ENCODE data around the gene TSHR. TPM values are rescaled to one million over a fixed set of nuclear protein-coding genes. Genes with fewer than 3 reads are reported as not detected.

Gene TSHR
- total RNA-seq, 1 donor from 2014 or later = 2.9 TPM

GRCh38 chr14:81187832-81188522 is 232.6 kb downstream of the TSHR start:
- DNase-seq = no peak

- no peak for DNase-seq
Measured at GRCh38 chr14:81192594-81192993, 237.2 kb downstream of the TSHR start.

GRCh38 chr14:81193924-81194633 is 238.7 kb downstream of the TSHR start:
- DNase-seq = no peak

Other genes with a start within 250 kb of the TSHR start
- 11.8 TPM for gene CEP128, start 13.9 kb upstream of the TSHR start, total RNA-seq

Data from skin of body (tissue), 2 donors.